GM21529 (cell line): ENCODE results near the gene BEAN1.
"Not testable (repeated sequence)": the region's sequence is repeated elsewhere in the genome, so short reads cannot be mapped to it uniquely, and the experiment has no call there.

ENCODE experiments used
- ATAC-seq: cut with Tn5 transposase; IDR thresholded peaks from one replicate; pipeline ENCODE4 v1.9.1; 2021; ENCODE audit not compliant: unreplicated experiment

Gene BEAN1

GRCh38 chr16:66483689-66484452, 56.8 kb downstream of the BEAN1 start:
- ATAC-seq: peak; percentile 71

- ATAC-seq: no peak
These were observed 57.5 kb downstream of the BEAN1 start for GRCh38 chr16:66484453-66485213.

- ATAC-seq: no peak
These were observed 58.3 kb downstream of the BEAN1 start for GRCh38 chr16:66485376-66485775.

GRCh38 chr16:66486199-66486772, 59.2 kb downstream of the BEAN1 start:
- ATAC-seq: no peak

- ATAC-seq: no peak
These were observed 59.9 kb downstream of the BEAN1 start for GRCh38 chr16:66486773-66487579.

- ATAC-seq: no peak
These were observed 60.6 kb downstream of the BEAN1 start for GRCh38 chr16:66487580-66488275.

- no peak for ATAC-seq
These were observed 61.4 kb downstream of the BEAN1 start for GRCh38 chr16:66488505-66488904.

- ATAC-seq: no peak
These were observed 62.3 kb downstream of the BEAN1 start for GRCh38 chr16:66489385-66489784.

- no peak for ATAC-seq
These were observed 62.7 kb downstream of the BEAN1 start for GRCh38 chr16:66489818-66490217.

GRCh38 chr16:66490774-66491715, 64.0 kb downstream of the BEAN1 start:
- no peak for ATAC-seq

- ATAC-seq: no peak
These were observed 64.6 kb downstream of the BEAN1 start for GRCh38 chr16:66491716-66492064.

- ATAC-seq: no peak
These were observed 66.7 kb downstream of the BEAN1 start for GRCh38 chr16:66493490-66494401.

GRCh38 chr16:66494916-66495315, 67.8 kb downstream of the BEAN1 start:
- ATAC-seq: no peak

GRCh38 chr16:66495440-66495839, 68.3 kb downstream of the BEAN1 start:
- ATAC-seq: no peak

GRCh38 chr16:66496226-66496625, 69.1 kb downstream of the BEAN1 start:
- ATAC-seq: not testable (repeated sequence)

- ATAC-seq: not testable (repeated sequence)
These were observed 70.8 kb downstream of the BEAN1 start for GRCh38 chr16:66497921-66498320.

GRCh38 chr16:66501563-66501962, 74.5 kb downstream of the BEAN1 start:
- ATAC-seq: not testable (repeated sequence)
